Measurements from ENCODE around the gene SLC41A3.

Gene SLC41A3

GRCh38 chr3:126126286-126126685, 42.4 kb upstream of the SLC41A3 start:
- no peak for TF ChIP-seq CTCF (IDR thresholded peaks at IDR 0.05; ENCODE audit: borderline replicate concordance, insufficient read depth, low read depth, low read length)
- no peak overlapping the region for H3K4me3 ChIP-seq (ENCODE audit: low read depth, low read length)

GRCh38 chr3:126125781-126126251, 41.9 kb upstream of the SLC41A3 start:
- TF ChIP-seq CTCF (IDR thresholded peaks at IDR 0.05; ENCODE audit: borderline replicate concordance, insufficient read depth, low read depth, low read length) = no peak
- H3K4me3 ChIP-seq (ENCODE audit: low read depth, low read length) = no peak overlapping the region

- no peak overlapping the region for H3K4me3 ChIP-seq (ENCODE audit: low read depth, low read length)
- TF ChIP-seq CTCF (IDR thresholded peaks at IDR 0.05; ENCODE audit: borderline replicate concordance, insufficient read depth, low read depth, low read length) = no peak
Measured at GRCh38 chr3:126125341-126125740, 41.4 kb upstream of the SLC41A3 start.

- no peak for TF ChIP-seq CTCF (IDR thresholded peaks at IDR 0.05; ENCODE audit: borderline replicate concordance, insufficient read depth, low read depth, low read length)
- no peak overlapping the region for H3K4me3 ChIP-seq (ENCODE audit: low read depth, low read length)
Measured at GRCh38 chr3:126124896-126125295, 41.0 kb upstream of the SLC41A3 start.

- TF ChIP-seq CTCF (IDR thresholded peaks at IDR 0.05; ENCODE audit: borderline replicate concordance, insufficient read depth, low read depth, low read length) = no peak
- no peak overlapping the region for H3K4me3 ChIP-seq (ENCODE audit: low read depth, low read length)
Measured at GRCh38 chr3:126124148-126124868, 40.4 kb upstream of the SLC41A3 start.

GRCh38 chr3:126121632-126122031, 37.7 kb upstream of the SLC41A3 start:
- TF ChIP-seq CTCF (IDR thresholded peaks at IDR 0.05; ENCODE audit: borderline replicate concordance, insufficient read depth, low read depth, low read length) = no peak
- no peak overlapping the region for H3K4me3 ChIP-seq (ENCODE audit: low read depth, low read length)

GRCh38 chr3:126121074-126121473, 37.1 kb upstream of the SLC41A3 start:
- TF ChIP-seq CTCF (IDR thresholded peaks at IDR 0.05; ENCODE audit: borderline replicate concordance, insufficient read depth, low read depth, low read length) = no peak
- H3K4me3 ChIP-seq (ENCODE audit: low read depth, low read length) = no peak overlapping the region

Data from GM12875 (cell line).